GM20000 (cell line): Measurements from ENCODE around the gene TMX3.

ENCODE experiments used
- DNase-seq: peaks from one replicate; pipeline ENCODE4 v3.0.0; 2012; ENCODE audit warnings: low spot score
- CTCF ChIP-seq: IDR thresholded peaks from 2 replicates; pipeline ENCODE4 v1.5.1; 2012; ENCODE audit warnings: mild to moderate bottlenecking, control low read depth; ENCODE audit errors: extremely low read depth, missing control alignments

TMX3 gene

GRCh38 chr18:68725346-68725745 is 10.4 kb upstream of the TMX3 start:
- TF ChIP-seq CTCF, result no peak
- no peak for DNase-seq

GRCh38 chr18:68724021-68724420 is 9.1 kb upstream of the TMX3 start:
- DNase-seq, result no peak
- TF ChIP-seq CTCF, result no peak

DNA sequence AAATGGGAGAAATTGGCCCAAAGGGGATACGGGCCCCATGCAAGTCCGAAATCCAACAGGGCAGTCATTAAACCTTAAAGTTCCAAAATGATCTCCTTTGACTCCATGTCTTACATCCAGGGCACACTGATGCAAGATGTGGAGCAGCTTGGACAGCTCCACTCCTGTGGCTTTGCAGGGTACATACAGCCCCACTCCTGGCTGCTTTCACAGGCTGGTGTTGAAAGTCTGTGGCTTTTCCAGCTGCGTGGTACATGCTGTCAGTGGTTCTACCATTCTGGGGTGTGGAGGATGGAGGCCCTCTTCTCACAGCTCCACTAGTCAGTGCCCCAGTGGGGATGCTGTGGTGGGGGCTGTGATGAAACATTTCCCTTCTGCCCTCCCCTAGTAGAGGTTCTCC is 8.6 kb upstream of the TMX3 start:
- no peak for DNase-seq
- TF ChIP-seq CTCF, result no peak

DNA sequence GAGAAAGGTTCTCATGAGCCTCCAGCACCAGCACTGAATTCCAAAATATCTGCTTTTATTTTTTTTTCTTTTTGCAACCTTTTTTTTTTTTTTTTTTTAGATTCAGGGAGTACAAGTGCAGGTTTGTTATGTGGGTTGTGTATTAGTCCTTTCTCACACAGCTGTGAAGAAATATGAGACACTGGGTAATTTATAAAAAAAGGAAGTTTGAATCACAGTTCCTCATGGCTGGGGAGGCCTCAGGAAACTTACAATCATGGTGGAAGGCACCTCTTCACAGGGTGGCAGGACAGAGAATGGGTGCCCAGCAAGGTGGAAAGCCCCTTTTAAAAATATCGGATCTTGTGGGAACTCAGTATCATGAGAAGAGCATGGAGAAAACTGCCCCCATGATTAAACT is 7.9 kb upstream of the TMX3 start:
- no peak for TF ChIP-seq CTCF
- no peak for DNase-seq

DNA sequence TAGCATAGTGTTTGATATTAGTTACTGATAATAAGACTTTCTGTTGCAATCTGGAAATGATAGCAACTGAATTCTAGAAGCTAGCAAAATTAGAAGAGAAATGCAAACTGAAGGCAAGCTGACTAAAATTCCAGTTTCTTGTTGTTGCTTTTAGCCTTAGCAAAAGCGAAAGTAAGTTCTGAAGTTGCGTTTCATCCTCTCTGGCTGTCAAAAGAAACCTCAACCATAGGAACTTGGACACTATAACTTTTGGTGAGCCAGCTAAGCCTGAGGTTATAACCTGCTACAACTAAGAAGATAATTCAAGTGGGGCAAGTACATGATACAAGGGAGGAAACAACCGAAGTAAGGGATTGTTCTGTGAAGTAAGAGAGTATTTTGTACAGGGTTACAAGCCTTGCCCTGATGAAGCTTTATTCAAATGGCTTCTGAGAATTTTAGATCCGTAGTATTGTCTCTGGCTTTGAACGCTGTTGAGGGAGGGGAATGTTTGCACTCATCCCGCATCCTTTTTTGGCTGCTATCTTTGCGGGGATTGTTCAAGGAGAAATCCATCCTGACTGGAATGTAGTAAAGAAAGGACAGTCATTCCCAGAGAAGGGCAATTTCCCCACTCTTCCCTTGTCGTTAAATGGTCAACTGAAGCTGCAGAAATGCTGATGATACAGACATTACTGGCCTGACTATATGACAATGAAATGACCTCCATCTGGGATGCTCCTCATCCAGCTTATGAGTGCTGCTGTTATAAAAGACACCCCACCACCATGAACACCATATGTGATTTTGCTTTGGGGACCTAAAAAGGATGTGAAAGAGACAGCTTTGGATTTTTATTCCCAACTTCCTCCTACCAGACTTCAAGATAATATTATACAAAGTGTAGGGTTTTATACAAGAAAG is 7.0 kb upstream of the TMX3 start:
- TF ChIP-seq CTCF, result no peak
- peak; percentile 54 for DNase-seq

DNA sequence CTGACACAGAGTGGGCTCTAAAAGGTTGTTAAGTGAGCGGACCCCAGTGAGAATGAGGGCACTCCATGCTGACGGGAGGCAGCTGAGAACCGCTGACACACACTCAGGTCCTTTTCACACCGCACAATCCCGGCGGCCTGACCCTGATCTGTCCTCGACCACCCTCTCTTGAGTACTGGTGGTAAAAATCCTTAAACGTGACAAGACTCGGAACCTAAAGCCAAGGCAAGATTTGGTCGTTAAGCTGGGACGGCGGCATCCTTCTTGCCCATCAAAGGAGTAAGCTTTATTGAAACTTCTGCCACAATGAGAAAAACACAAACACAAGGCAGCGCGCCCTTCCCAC is 569 bp downstream of the TMX3 start:
- DNase-seq, result peak; percentile 32
- TF ChIP-seq CTCF, result no peak

DNA sequence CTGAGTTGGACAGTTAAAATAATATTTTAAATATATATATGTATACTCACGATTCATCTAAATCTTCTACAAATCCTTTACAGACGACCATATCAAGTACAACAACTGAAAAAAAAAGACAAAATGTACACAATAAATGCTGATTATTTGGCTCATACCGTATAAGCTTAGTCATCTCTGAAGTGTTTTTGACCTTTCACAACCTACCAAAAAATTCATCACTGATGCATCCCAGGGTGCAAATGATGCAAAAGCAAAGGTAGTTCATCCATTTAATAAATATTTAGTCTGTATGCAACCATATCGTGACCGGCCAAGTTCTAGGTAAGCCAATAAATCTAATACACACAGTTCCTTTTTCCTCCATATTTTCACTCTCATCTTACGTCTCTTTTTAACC is 1.1 kb downstream of the TMX3 start:
- no peak for TF ChIP-seq CTCF
- peak; percentile 7 for DNase-seq
